Uterus (tissue), 2 donors: ENCODE results near the gene UNC93A.

Experiments used
- POLR2A ChIP-seq, 2 donors: fragments of 450-650 bp; IDR thresholded peaks; one replicate each; pipeline ENCODE4 v1.6.1; 2016; ENCODE audit warnings: antibody characterized with exemption in 2 of 2, mild to moderate bottlenecking in 1 of 2, moderate library complexity in 1 of 2
- TF ChIP-seq, protein P1 (sequence below), 4 experiments: fragments of 200-600 bp in 2 of 4; fragments of 450-650 bp in 2 of 4; sonication (generic) in 2 of 4; IDR thresholded peaks; one replicate each; pipeline ENCODE4 v1.5.1; 2016 to 2019; ENCODE audit warnings: antibody characterized with exemption in 4 of 4, mild to moderate bottlenecking in 2 of 4, moderate library complexity in 1 of 4

DNA sequence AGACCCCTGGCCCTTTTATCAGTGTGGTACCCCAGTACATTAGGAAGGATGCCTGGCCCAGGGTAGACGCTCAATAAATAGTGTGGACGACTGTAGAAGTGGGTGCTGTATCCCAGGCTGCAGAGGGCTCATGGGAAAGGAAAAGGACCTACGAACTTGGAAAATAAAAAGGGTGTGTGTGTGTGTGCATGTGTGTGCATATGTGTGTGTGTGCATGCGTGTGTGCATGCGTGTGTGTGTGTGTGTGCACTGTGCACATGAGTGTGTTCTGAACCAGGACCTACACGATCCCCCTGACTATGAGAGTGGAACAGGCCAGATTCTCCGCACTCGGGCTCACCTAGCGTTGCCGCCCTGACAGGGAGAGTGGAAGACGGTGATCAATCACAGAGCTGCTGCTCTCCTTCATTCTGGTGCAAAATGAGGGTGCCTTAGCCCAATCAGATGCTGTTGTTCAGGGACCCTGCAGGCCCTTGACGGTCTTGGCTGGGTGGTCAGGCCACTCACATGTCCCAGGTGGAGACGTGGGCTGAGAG lies 3.5 kb upstream of the UNC93A start:
- TF ChIP-seq POLR2A (IDR thresholded peaks at IDR 0.05): no peak
- TF ChIP-seq, protein P1, sequence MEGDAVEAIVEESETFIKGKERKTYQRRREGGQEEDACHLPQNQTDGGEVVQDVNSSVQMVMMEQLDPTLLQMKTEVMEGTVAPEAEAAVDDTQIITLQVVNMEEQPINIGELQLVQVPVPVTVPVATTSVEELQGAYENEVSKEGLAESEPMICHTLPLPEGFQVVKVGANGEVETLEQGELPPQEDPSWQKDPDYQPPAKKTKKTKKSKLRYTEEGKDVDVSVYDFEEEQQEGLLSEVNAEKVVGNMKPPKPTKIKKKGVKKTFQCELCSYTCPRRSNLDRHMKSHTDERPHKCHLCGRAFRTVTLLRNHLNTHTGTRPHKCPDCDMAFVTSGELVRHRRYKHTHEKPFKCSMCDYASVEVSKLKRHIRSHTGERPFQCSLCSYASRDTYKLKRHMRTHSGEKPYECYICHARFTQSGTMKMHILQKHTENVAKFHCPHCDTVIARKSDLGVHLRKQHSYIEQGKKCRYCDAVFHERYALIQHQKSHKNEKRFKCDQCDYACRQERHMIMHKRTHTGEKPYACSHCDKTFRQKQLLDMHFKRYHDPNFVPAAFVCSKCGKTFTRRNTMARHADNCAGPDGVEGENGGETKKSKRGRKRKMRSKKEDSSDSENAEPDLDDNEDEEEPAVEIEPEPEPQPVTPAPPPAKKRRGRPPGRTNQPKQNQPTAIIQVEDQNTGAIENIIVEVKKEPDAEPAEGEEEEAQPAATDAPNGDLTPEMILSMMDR (IDR thresholded peaks at IDR 0.05): no peak
